WERI-Rb-1 (cell line): ENCODE results near the gene PPIP5K2.
"Not testable (repeated sequence)": the region's sequence is repeated elsewhere in the genome, so short reads cannot be mapped to it uniquely, and the experiment has no call there.

Source experiments
- DNase-seq: peaks from one replicate; pipeline ENCODE4 v3.0.0-alpha.2; 2020
- H3K27ac ChIP-seq: fragments of 250-450 bp; sonication (Bioruptor Pico); 2 replicates; pipeline ENCODE4 v1.5.1; 2020; ENCODE audit warnings: mild to moderate bottlenecking, moderate library complexity
- H3K27me3 ChIP-seq: fragments of 250-450 bp; sonication (Bioruptor Pico); 2 replicates; pipeline ENCODE4 v1.5.1; 2021; ENCODE audit warnings: mild to moderate bottlenecking, low read depth, moderate library complexity; ENCODE audit not compliant: insufficient read depth, severe bottlenecking
- H3K36me3 ChIP-seq: fragments of 250-450 bp; sonication (Bioruptor Pico); 2 replicates; pipeline ENCODE4 v1.5.1; 2020; ENCODE audit warnings: mild to moderate bottlenecking, moderate library complexity
- H3K4me3 ChIP-seq: 2 replicates; pipeline ENCODE4 v1.5.1; 2011; ENCODE audit warnings: low read depth, mild to moderate bottlenecking, control low read depth, low read length
- H3K9me3 ChIP-seq: fragments of 250-450 bp; sonication (Bioruptor Pico); 2 replicates; pipeline ENCODE4 v1.5.1; 2021; ENCODE audit warnings: mild to moderate bottlenecking, moderate library complexity; ENCODE audit not compliant: severe bottlenecking
- TF ChIP-seq, protein P1 (sequence below): IDR thresholded peaks from 2 replicates; pipeline ENCODE4 v1.5.1; 2011; ENCODE audit warnings: low read depth, mild to moderate bottlenecking, control low read depth, inconsistent platforms, low read length

Gene PPIP5K2

GRCh38 chr5:103203226-103203625 is 83.1 kb downstream of the PPIP5K2 start:
- no peak for DNase-seq
- Histone ChIP-seq H3K36me3 (no peaks in the 10 kb centered on the region), H3K4me3 (no peak overlapping the region), H3K27me3 (no peaks in the 10 kb centered on the region), H3K9me3 (no peaks in the 10 kb centered on the region), H3K27ac (no peak overlapping the region)
- TF ChIP-seq, protein P1, sequence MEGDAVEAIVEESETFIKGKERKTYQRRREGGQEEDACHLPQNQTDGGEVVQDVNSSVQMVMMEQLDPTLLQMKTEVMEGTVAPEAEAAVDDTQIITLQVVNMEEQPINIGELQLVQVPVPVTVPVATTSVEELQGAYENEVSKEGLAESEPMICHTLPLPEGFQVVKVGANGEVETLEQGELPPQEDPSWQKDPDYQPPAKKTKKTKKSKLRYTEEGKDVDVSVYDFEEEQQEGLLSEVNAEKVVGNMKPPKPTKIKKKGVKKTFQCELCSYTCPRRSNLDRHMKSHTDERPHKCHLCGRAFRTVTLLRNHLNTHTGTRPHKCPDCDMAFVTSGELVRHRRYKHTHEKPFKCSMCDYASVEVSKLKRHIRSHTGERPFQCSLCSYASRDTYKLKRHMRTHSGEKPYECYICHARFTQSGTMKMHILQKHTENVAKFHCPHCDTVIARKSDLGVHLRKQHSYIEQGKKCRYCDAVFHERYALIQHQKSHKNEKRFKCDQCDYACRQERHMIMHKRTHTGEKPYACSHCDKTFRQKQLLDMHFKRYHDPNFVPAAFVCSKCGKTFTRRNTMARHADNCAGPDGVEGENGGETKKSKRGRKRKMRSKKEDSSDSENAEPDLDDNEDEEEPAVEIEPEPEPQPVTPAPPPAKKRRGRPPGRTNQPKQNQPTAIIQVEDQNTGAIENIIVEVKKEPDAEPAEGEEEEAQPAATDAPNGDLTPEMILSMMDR = no peak

DNA sequence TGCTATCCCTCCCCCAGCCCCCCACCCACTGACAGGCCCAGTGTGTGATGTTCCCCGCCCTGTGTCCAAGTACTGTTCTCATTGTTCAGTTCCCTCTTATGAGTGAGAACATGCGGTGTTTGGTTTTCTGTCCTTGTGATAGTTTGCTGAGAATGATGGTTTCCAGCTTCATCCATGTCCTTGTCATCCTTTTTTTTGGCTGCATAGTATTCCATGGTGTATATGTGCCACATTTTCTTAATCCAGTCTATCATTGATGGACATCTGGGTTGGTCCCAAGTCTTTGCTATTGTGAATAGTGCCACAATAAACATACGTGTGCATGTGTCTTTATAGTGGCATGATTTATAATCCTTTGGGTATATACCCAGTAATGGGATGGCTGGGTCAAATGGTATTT is 84.9 kb downstream of the PPIP5K2 start:
- H3K4me3 ChIP-seq, H3K9me3 ChIP-seq, H3K27ac ChIP-seq, H3K27me3 ChIP-seq, H3K36me3 ChIP-seq, DNase-seq: not testable (repeated sequence)

- no peak for DNase-seq
- H3K27ac ChIP-seq = no peak overlapping the region
- TF ChIP-seq, protein P1 = no peak
- no peaks in the 10 kb centered on the region for H3K9me3 ChIP-seq
- no peak overlapping the region for H3K4me3 ChIP-seq
- no peaks in the 10 kb centered on the region for H3K27me3 ChIP-seq
- no peaks in the 10 kb centered on the region for H3K36me3 ChIP-seq
Observed at GRCh38 chr5:103205991-103206700, 86.0 kb downstream of the PPIP5K2 start.

GRCh38 chr5:103207011-103207410 is 86.9 kb downstream of the PPIP5K2 start:
- Histone ChIP-seq H3K4me3 (no peak overlapping the region), H3K36me3 (no peaks in the 10 kb centered on the region), H3K27ac (no peak overlapping the region), H3K27me3 (no peaks in the 10 kb centered on the region), H3K9me3 (no peaks in the 10 kb centered on the region)
- no peak for DNase-seq
- TF ChIP-seq, protein P1 = no peak

DNA sequence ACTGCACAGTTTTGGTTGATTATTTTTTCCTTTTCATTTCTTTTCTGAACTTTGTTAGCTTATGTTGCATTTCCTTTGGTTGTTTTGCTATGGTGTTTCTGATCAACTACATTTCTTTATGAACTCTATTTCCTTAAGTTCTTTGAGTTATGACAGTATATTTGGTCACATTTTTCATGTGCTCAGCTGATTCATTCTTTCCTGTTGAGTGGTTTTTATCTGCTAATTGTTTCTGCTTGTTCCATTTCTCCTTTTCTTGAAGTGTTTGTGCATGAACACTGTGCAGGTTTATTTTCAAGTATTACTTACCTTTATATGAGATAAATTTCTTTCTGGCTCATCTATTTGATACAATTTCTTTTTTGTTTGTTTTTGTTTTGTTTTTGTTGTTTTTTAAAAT is 87.6 kb downstream of the PPIP5K2 start:
- no peak overlapping the region for H3K27ac ChIP-seq
- no peak for DNase-seq
- TF ChIP-seq, protein P1 = no peak
- H3K4me3 ChIP-seq = no peak overlapping the region
- H3K36me3 ChIP-seq = no peaks in the 10 kb centered on the region
- H3K27me3 ChIP-seq = no peaks in the 10 kb centered on the region
- H3K9me3 ChIP-seq = no peaks in the 10 kb centered on the region

DNA sequence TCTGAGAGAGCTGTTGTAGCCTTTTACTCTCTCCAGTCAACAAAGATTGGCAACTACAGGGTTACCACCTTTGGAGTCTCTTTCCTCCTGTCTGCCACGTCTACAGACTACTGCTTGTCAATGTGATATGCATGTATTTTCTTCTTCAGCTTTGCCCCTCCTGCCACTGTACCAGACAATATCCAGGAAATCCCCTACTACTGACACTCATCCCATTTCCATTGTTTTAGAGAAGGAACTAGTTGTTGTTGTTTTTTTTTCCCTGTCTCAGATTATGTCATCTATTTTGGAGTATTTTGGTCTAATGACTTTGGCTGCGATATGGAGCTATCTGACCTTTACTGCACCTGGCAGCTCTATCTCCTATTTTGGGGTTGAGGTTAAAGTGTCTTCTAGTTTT is 88.4 kb downstream of the PPIP5K2 start:
- Histone ChIP-seq H3K4me3 (no peak overlapping the region), H3K36me3 (no peaks in the 10 kb centered on the region), H3K27ac (no peak overlapping the region), H3K9me3 (no peaks in the 10 kb centered on the region), H3K27me3 (no peaks in the 10 kb centered on the region)
- no peak for DNase-seq
- TF ChIP-seq, protein P1 = no peak
